Stimulated activated CD8-positive, alpha-beta memory T cell treated with anti-CD3 and anti-CD28 coated beads, Interleukin-15, amount 100 ng/mL, for 24 hours (primary cell): ENCODE data around the gene SLC25A21.
"Not testable (repeated sequence)": the region's sequence is repeated elsewhere in the genome, so short reads cannot be mapped to it uniquely, and the experiment has no call there.

Source experiments
- DNase-seq: peaks from one replicate; pipeline ENCODE4 v3.0.0-alpha.2; 2020; ENCODE audit warnings: low read depth

The SLC25A21 gene

DNA sequence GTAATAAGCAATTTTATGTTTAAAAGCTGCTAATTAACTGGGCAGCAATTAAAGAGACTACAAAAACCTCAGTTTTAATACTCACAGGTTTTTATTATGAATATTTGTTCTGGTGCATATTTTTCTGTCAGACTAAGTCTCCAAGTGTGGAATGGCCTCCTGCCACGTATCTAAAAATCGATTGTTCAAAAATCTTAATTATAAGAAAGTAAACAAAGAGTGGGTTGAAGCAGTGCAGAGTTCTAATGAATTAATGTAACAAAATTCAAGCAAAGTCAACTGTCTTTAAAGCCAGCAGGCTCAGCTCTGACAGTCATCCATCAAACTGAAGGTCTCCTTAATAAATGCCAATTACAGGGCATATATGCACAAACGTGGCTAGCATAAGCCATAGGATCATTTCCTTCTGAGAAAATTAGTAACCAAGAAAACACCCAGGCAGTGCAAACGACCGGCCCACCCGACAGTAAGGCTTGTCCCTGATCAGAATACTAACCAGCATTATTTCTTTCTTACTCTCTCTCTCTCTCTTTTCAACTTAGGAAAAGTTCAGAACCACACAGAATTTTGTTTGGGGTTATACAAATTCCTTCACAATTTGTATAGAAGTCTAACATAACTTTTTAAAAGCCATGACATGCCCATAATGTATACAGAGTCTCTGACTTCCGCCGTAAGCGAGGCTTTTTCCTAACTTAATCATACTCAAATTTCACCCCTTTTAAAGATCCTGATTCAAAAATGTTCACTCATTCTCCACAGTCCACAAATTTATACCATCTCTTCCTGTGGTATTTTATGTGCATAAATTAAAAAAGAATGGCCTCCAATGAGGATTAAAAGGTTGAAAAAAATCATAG is 83.8 kb downstream of the SLC25A21 start:
- no peak for DNase-seq

DNA sequence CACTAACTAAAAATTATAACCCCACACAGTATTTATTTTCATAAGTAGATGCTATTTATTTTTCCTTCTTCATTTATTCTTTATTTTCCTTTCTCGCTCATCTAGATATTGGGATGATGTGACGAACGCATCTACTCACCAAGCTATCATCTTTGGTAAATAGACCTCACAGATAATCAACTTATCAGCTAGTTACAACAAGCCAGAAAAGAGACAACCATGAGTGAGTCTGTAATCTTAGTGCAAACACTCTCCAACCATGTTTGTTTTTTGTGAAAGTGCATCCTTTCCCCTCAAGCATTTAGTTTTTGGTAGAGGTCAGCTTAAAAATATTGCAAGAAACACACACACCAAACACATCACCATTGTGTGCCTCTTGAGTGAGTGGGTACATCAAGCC is 84.9 kb downstream of the SLC25A21 start:
- DNase-seq = no peak

DNA sequence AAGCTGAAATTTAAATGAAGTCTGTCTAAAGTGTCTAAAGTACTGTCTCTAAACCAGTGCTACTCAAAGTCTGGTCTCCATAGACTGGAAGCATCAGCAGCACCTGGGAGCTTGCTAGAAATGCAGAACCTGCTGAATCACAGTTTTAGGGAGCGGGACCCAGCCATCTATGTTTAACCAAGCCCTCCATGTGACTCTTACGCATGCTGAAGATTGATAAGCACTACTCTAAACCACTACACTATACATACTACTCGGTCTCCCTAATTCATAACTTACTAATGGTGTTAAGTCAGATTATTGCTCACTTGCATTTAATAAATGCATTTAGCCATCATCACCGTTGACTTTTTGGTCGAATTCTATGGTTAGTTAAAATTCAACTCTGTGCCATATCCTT is 88.8 kb downstream of the SLC25A21 start:
- DNase-seq = no peak

- DNase-seq = no peak
Measured at GRCh38 chr14:37082449-37082848, 90.0 kb downstream of the SLC25A21 start.

GRCh38 chr14:37081856-37082255 is 90.5 kb downstream of the SLC25A21 start:
- DNase-seq = no peak

DNA sequence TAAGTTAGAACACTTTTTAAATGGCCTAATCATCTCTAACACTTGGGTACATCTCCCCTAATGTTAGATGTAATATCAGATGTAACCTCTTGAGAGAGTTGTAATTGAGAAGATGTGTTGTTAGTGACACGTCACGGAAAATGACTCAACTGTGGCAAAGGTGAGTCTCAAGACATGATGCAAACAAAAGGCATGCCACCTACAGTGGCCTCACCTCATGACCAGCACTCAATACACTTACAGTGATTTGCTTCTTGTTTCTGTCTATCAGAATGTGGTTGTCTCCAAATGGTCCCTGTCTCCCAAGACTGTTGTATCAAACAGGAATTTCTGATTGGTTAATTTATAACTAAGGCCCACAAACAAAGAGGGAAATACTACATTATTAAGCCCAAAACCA is 91.2 kb downstream of the SLC25A21 start:
- DNase-seq = no peak

- DNase-seq = no peak
Measured at GRCh38 chr14:37078131-37078530, 94.3 kb downstream of the SLC25A21 start.

DNA sequence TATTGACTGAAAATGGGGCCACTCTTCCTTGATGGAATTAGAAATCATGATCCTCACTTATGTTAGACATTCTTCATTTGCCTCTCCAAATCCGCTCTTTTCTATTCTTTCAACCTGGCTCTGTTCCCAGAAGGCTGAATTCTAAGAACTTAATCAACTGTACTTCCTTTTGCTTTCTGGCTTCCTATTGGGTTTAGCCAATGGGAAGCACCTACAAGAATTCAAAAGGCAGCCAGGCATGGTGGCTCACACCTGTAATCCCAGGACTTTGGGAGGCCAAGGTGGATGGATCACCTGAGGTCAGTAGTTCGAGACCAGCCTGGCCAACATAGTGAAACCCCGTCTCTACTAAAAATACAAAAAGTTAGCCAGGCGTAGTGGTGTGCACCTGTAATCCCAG is 98.1 kb downstream of the SLC25A21 start:
- not testable (repeated sequence) for DNase-seq

- no peak for DNase-seq
Measured at GRCh38 chr14:37063467-37064240, 108.8 kb downstream of the SLC25A21 start.

DNA sequence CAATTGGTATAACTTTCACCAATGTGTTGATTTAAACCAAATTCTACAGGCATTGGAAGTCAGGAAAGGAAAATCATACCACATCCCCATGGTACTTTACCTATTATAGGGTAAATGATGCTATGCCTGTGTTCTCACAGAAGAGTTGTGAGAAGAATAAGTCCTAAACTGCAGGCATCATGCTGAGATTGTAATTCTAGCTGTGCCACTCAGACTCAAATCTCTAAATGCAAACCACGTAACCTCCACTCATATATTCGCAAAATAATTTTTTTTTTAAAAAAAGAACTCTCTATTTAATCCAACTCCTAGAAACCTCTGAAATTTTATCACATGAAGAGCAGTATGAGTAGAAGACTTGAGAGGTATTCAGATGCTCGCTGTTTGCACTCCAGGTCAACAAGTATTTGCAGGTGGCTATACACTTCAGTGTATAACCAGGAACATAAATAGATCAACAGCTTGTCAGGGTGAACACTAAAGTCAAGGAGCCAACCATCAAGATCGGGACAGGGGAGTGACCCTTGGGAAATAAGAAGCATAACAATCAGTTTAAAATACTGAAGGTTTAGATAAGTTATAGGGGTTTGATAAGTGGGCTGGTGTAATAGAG is 110.1 kb downstream of the SLC25A21 start:
- no peak for DNase-seq

GRCh38 chr14:37061697-37062096 is 110.7 kb downstream of the SLC25A21 start:
- no peak for DNase-seq

GRCh38 chr14:37060496-37061260 is 111.7 kb downstream of the SLC25A21 start:
- no peak for DNase-seq

DNA sequence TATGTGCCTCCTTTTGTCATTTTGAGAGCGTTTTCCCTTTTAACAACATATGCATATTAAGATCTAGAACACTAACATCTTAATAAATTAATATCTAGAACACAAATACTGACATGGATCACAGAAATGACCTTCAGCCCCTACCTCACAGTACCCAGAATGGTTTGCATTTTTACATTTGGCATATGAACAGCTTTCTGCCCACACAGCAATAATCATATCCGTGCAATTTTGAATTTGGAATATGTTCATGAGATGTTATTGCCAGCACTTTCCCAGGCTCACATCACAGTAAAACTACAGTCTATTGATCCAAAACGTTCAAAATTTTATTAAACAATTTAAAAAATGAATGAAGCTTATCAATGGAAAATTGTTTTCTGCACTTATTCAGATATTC is 114.6 kb downstream of the SLC25A21 start:
- DNase-seq = no peak

GRCh38 chr14:37056473-37056872 is 115.9 kb downstream of the SLC25A21 start:
- no peak for DNase-seq

DNA sequence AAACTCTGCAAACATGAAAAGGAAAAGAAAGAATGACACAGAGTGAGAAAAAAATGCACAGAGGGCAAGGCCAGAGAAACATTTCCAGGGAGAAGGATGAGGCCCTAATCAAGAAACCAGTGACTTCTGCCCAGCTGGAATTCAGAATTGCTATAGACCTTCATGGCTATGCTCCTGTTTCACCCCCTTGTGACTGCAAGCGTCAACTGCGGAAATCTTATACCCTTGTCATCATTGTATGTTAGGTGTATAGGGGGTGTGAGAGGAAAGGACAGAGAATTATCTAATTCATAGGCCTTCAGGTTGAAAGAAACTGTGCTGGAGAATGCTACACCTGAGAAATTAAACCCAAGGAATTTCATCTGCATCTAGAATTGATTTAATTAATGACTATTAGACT is 117.5 kb downstream of the SLC25A21 start:
- DNase-seq = no peak

DNA sequence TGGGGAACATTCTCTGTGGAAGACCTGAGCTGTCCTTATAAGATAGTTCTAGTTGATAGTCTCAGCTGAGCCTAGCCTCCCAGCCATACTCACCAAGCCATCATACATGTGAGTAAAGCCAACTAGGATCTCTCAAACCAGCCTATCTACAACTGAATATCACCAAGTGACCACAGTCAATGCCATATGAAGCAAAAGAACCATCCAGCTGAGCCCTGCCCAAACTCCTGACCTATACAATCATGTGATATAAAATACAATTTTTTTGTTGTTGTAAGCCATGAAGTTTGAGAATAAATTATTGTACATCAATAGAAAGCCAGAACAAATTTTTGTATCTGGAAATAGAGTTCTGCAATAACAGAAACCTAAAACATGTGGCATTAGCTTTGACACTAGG is 118.3 kb downstream of the SLC25A21 start:
- DNase-seq = no peak

DNA sequence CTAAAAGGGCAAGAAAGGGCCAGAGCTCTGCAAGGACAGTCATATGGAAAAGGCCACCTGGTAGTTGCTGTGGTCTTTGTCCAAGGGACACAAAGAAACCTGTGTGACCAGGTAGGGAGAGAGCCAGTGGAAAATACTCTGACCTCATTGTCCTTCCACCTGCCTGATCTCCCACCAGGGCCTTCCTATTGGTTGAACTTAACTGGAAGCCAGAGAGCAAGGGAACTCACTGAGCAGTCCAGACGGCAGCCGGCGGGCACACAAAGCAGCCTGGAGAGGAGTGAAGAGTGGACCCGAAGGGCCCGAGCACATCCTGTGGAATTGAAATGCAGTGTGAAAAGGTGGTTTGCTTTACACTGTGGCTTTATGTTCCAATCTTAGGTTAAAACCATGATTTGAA is 120.7 kb downstream of the SLC25A21 start:
- DNase-seq = no peak

- no peak for DNase-seq
Measured at GRCh38 chr14:37051153-37051552, 121.3 kb downstream of the SLC25A21 start.

DNA sequence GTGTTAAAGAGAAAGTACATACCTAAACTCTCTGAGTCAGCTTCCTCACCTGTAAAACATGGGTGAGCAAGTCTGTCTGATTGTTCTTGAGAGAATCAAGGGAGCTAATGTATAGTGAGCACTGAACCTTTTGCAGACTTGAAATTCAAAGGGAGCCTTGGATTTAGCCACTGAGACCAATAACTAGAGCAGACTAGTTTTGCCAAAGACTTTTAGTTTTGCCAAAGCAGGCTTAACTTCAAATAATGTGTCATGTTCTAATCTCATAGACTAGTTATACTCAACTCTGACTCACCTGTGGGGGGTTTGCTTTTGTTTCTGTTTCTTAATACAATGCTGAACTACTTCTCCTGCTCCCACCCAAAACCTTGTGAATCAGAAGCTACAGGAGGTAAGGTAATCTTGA is 123.7 kb downstream of the SLC25A21 start:
- no peak for DNase-seq

DNA sequence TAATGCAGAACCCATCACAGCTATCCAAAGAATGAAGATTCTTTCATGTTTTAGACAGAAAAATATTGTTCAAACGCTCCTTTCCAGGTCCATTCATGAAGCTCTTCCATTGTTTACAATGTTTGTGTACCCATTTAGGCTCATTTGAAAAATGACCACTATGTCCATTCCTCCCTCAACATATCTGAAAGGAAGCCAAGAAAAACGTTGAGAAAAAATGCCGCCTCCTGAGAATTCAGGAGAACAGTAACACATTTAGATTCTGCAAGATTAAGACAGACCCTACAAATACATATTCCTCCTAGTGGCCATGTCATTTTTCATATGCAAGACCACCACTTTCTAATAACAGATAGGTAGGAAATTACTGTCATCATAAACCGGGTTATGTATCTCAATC is 124.4 kb downstream of the SLC25A21 start:
- DNase-seq = no peak

- no peak for DNase-seq
Measured at GRCh38 chr14:37047226-37047625, 125.2 kb downstream of the SLC25A21 start.

DNA sequence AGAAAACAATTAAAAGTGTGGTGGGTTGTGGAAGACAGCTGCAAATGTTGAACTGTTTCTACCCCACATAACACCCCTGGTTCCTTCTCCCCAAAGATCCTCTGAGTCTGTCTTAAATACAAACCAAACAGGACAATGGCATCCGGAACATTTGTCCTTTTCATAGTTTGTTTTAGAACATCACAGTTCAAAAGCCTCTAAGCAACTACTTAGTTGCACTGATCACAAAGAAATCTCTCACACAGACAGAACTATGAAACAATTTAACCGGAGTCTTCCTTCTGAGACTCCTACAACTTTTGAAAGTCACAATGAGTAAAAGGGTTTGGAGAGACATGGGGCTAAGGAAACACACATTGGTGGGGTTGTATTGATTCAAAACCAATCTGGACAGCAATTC is 125.6 kb downstream of the SLC25A21 start:
- DNase-seq = no peak
